ENCODE results near the gene PARD3. TPM values are rescaled to one million over a fixed set of nuclear protein-coding genes. Genes with fewer than 3 reads are reported as not detected.

The PARD3 gene
- total RNA-seq, 1 experiment from 2014 or later = 46.3 TPM

- Histone ChIP-seq H3K27ac (ENCODE audit: low read depth, low read length) (no peak overlapping the region), H3K4me1 (ENCODE audit: control insufficient read depth in 1 of 2, insufficient read depth in 2 of 2, low read length in 2 of 2) (no peaks in the 10 kb centered on the region), H3K9me2 (ENCODE audit: insufficient read depth) (no peaks in the 10 kb centered on the region), H3K4me3 (replicated peaks in 1 of 2; ENCODE audit: low read depth in 1 of 2, low read length in 2 of 2) (no peak overlapping the region), H3K27me3 (ENCODE audit: insufficient read depth, low read length) (no peaks in the 10 kb centered on the region), H3K79me2 (ENCODE audit: insufficient read depth, low read length) (no peaks in the 10 kb centered on the region), H3K4me2 (ENCODE audit: low read length) (no peak overlapping the region), H4K20me1 (ENCODE audit: insufficient read depth) (no peaks in the 10 kb centered on the region), H2AFZ (ENCODE audit: low read depth, low read length, poor library complexity, severe bottlenecking) (no peak overlapping the region), H3K9ac (ENCODE audit: low read length) (no peak overlapping the region), H3K9me3 (ENCODE audit: control insufficient read depth in 1 of 2, insufficient read depth in 1 of 2, low read depth in 1 of 2, low read length in 2 of 2) (no peaks in the 10 kb centered on the region), H3K36me3 (ENCODE audit: control insufficient read depth in 1 of 2, insufficient read depth in 2 of 2, low read length in 2 of 2) (no peaks in the 10 kb centered on the region)
- TF ChIP-seq POLR2A (IDR thresholded peaks at IDR 0.05; ENCODE audit: borderline replicate concordance, extremely low read depth, insufficient read depth, insufficient read length) (no peak), CEBPB (IDR thresholded peaks at IDR 0.05; ENCODE audit: low read depth) (no peak), SP1 (IDR thresholded peaks at IDR 0.05; ENCODE audit: low read depth) (no peak), ZFX (IDR thresholded peaks at IDR 0.05) (no peak), EGR1 (IDR thresholded peaks at IDR 0.05; ENCODE audit: low read depth) (no peak), CTCF (IDR thresholded peaks at IDR 0.05 in 2 of 3, conservative IDR thresholded peaks at IDR 0.05 in 1 of 3; ENCODE audit: borderline replicate concordance in 1 of 3, insufficient read depth in 1 of 3, low read depth in 2 of 3, low read length in 2 of 3) (no peak), ZBTB33 (IDR thresholded peaks at IDR 0.05; ENCODE audit: extremely low read depth, insufficient replicate concordance, low read length) (no peak), RAD21 (IDR thresholded peaks at IDR 0.05; ENCODE audit: low read depth) (no peak), TCF7L2 (IDR thresholded peaks at IDR 0.05; ENCODE audit: borderline replicate concordance, extremely low read depth, insufficient read depth, insufficient read length) (no peak)
- no TSS peak for BruUV-seq (replicated peaks)
- RAD21 ChIA-PET (ENCODE audit: low non-redundant PET in 1 of 2, low total read pairs in 2 of 2, uncharacterized antibody in 2 of 2, unreplicated experiment in 2 of 2) = no interaction called here
- DNase-seq (ENCODE audit: low read depth, low spot score) (no peak), ATAC-seq (no peak)
- CTCF ChIA-PET = no interaction called here
- intact Hi-C loops (cut with micrococcal nuclease) = no loop called here
- POLR2A ChIA-PET = no interaction called here
Observed at GRCh38 chr10:34397324-34397723, 417.8 kb downstream of the PARD3 start.

Measured in HCT116 (cell line).